Hepatocyte (in vitro differentiated cells): ENCODE data around the gene C14orf180.

Source experiments
- EZH2 ChIP-seq: fragments of 200-600 bp; sonication (generic); IDR thresholded peaks from 2 replicates; pipeline ENCODE4 v1.6.1; 2016; ENCODE audit warnings: antibody characterized with exemption, mild to moderate bottlenecking, borderline replicate concordance
- TF ChIP-seq, protein P1 (sequence below): fragments of 200-600 bp; sonication (generic); IDR thresholded peaks from 2 replicates; pipeline ENCODE4 v1.5.1; 2016; ENCODE audit warnings: antibody characterized with exemption, mild to moderate bottlenecking; ENCODE audit not compliant: poor library complexity

DNA sequence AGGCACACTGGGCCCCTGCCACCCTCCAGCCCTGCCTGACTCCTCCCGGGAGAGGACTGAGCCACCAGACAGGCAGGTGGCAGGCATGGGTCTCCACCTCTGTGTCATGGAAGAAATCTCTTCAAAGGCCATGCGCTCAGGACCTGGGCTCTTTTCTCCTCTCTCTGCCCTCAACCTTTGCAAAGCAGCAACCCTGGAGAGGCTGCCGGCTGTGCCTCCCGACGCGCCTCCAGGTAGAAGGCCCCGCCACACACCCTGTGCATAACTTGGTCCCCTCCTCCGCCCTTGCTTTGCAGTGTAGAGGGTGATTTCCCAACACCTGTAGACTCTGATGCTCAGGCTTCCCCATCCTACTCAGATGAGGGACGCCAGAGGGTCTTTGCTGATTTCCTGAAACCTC is 53.2 kb downstream of the C14orf180 start:
- TF ChIP-seq, protein P1, sequence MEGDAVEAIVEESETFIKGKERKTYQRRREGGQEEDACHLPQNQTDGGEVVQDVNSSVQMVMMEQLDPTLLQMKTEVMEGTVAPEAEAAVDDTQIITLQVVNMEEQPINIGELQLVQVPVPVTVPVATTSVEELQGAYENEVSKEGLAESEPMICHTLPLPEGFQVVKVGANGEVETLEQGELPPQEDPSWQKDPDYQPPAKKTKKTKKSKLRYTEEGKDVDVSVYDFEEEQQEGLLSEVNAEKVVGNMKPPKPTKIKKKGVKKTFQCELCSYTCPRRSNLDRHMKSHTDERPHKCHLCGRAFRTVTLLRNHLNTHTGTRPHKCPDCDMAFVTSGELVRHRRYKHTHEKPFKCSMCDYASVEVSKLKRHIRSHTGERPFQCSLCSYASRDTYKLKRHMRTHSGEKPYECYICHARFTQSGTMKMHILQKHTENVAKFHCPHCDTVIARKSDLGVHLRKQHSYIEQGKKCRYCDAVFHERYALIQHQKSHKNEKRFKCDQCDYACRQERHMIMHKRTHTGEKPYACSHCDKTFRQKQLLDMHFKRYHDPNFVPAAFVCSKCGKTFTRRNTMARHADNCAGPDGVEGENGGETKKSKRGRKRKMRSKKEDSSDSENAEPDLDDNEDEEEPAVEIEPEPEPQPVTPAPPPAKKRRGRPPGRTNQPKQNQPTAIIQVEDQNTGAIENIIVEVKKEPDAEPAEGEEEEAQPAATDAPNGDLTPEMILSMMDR = no peak
- no peak for TF ChIP-seq EZH2
